CD4-positive, alpha-beta T cell treated with Interleukin-21 for 1 hour (primary cell): ENCODE results near the gene TCHH.
A peak's percentile ranks its signal among the peaks of the same experiment; 100 is the strongest.
"Not testable (repeated sequence)": the region's sequence is repeated elsewhere in the genome, so short reads cannot be mapped to it uniquely, and the experiment has no call there.

Experiments
- DNase-seq: peaks from one replicate; pipeline ENCODE4 v3.0.0-alpha.2; 2020

TCHH gene

DNA sequence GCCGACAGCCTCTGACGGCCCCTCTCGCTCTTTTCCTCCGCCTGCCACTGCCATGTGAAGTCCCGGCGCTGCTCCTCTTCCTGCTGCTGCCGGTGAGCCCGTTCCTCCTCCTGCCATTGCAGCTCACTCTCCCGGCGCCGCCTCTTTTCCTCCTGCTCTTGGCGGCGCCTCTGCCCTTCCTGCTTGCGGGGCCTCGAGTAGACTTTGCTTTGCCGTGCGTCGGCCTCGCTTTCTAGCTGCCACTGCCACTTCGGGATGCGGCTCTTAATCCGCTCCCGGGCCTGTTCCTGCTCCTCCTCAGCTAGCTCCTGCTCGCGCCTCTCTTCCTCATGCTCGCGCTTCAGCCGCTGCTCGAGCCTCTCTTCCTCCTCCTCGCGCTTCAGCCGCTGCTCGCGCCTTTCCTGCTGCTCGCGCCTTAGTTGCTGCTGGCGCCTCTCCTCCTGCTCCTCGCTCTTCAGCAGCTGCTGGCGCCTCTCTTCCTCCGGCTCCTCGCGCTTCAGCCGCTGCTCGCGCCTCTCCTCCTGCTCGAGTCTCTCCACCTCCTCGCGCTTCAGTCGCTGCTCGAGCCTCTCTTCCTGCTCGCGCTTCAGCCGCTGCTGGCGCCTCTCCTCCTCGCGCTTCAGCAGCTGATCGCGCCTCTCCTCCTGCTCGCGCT lies 4.3 kb downstream of the TCHH start:
- peak; percentile 6 for DNase-seq

DNA sequence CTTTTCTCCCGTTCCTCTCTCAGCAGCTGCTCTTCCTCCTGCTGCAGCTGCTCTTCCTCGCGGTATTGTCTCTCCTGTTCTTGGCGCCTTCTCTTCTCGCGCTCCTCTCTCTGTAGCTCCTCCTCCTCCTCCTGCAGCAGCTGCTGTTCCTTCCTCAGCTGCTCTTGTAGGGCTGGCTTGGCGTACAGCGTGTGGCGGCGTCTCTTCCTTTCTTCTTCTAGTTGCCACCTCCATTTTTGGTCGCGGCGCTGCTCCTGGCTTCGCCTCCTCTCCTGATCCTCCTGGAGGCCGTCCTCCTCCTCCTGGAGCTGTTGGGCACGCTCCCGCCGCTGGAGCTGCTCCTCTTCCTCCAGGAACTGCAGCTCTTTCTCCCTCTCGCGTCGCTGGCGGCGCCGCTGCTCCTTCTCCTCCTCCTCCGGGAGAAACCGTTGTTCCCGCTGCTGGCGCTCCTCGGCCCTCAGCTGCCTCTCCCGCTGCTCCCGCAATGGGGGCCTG lies 4.8 kb downstream of the TCHH start:
- DNase-seq: peak; percentile 18

DNA sequence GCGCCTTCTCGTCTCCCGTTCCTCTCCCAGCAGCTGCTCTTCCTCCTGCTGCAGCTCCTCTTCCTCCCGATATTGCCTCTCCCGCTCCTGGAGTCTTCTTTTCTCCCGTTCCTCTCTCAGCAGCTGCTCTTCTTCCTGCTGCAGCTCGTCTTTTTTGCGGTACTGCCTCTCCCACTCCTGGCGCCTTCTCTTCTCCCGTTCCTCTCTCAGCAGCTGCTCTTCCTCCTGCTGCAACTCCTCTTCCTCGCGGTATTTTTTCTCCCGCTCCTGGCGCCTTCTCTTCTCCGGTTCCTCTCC lies 5.3 kb downstream of the TCHH start:
- no peak for DNase-seq

DNA sequence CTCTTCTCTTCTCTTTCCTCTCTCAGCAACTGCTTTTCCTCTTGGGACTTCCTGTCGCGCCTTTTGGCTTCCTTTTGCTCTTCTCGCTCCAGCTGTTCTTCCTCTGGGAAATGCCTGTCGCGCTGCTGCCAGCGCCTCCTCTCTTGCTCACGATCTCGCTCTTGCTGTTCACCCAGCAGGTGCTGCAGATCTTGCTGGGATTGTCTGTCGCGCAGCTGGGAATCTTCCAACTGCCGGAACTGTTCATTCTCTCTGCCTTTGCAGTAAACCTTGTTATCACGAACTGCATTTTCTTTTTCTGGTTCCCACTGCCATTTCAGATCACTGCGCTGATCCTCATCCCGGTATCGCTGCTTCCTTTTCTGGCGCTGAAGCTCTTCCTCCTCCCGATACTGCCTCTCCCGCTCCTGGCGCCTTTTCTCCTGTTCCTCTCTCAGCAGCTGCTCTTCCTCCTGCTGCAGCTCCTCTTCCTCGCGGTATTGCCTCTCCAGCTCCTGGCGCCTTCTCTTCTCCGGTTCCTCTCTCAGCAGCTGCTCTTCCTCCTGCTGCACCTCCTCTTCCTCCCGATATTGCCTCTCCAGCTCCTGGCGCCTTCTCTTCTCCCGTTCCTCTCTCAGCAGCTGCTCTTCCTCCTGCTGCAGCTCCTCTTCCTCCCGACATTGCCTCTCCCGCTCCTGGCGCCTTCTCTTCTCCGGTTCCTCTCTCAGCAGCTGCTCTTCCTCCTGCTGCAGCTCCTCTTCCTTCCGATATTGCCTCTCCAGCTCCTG lies 5.8 kb downstream of the TCHH start:
- no peak for DNase-seq

DNA sequence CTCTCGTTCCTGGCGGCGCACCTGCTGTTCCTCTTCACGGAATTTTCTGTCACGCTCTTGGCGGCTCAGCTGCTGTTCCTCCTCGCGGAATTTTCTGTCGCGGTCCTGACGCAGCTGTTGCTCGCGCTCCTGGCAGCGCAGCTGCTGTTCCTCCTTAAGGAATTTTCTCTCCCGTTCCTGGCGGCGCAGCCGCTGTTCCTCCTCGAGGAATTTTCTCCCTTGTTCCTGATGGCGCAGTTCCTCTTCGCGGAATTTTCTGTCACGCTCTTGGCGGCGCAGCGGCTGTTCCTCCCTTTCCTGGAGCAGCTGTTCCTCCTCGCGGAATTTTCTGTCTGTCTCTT lies 6.4 kb downstream of the TCHH start:
- no peak for DNase-seq

DNA sequence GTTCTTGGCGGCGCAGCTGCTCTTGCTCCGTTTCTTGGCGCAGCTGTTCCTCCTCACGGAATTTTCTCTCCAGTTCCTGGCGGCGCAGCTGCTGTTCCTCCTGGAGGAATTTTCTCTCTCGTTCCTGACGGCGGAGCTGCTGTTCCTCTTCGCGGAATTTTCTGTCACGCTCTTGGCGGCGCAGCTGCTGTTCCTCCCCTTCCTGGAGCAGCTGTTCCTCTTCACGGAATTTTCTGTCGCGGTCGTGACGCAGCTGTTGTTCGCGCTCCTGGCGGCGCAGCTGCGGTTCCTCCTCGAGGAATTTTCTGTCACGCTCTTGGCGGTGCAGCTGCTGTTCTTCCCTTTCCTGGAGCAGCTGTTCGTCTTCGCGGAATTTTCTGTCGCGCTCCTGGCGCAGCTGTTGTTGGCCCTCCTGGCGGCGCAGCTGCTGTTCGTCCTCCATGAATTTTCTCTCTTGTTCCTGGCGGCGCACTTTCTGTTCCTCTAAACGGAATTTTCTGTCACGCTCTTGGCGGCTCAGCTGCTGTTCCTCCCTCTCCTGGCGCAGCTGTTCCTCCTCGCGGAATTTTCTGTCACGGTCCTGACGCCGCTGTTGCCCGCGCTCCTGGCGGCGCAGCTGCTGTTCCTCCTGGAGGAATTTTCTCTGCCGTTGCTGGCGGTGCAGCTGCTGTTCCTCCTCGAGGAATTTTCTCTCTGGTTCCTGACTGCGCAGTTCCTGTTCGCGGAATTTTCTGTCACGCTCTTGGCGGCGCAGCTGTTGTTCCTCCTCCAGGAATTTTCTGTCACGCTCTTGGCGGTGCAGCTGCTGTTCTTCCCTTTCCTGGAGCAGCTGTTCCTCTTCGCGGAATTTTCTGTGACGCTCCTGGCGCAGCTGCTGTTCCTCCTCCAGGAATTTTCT lies 7.0 kb downstream of the TCHH start:
- DNase-seq: no peak

DNA sequence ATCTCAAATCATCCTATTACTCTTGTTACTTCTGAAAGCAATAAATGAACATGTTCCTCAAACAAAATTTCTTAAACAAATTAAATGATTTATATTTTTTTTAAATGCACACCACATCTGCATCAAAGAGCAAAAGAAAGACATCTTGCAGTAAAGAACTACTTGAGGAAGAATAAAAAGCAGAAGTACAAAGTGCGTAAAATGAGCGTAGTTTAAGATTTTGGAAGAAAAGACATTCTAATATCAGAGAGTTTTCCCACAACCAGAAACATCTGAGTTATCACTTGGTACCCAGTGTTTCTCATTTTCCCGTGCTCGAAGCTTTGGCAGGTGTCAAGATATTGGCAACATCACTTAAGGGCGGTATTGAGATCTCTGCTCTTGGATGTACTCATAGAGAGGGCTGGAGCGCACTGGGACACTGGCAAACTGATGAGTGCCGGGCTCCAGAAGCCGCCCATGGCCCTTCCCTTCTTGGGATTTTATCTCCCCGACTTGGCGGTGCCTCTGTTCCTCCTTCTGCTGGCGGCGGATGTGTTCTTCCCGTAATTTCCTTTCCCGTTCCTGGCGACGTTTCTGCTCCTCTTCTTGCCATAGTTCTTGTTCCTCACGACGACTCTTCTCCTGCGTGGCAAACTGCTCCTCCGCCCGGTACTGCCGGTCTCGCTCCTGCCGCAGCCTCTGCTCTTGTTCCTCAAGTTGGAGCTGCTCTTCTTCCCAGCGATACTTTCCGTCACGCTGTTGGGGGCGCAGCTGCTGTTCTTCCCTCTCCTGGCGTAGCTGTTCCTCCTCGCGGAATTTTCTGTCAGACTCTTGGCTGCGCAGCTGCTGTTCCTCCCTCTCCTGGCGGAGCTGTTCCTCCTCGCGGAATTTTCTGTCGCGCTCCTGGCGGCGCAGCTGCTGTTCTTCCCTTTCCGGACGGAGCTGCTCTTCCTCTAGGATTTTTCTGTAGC lies 7.9 kb downstream of the TCHH start:
- no peak for DNase-seq

DNA sequence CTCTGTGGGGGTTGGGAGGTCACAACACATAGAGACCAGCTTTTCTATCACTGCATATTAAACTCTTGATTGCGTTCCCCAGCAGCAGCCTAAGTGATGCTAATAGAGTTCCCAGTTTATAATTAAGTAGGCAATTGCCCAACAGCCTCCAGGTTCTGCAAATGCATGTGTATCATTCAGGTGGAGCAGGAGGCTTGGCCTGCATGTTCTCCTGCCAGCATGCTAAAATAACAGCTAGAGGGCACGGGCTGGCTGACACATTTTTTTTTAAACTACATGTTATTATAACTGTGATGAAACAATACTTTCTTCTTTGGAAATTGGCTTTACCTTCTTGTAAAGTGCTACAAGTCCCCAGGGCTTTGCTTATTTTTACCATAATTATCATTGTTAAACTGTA lies 10.4 kb downstream of the TCHH start:
- no peak for DNase-seq

DNA sequence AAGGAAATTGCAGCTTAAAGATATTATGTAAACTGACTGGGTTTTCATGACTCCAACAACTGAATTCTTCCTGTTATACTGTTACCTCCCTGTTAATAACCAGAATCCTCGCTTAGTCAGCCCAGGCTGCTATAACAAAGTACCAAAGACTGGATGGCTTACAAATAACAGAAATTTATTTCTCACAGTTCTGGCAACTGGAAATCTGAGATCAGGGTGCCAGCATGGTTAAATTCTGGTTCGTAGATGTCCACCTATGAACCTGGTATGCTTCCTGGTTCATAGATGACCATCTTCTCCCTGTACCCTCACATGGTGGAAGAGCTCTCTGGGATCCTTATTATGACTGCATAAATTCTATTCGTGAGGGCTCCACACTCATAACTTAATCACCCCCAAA lies 18.3 kb downstream of the TCHH start:
- DNase-seq: no peak

DNA sequence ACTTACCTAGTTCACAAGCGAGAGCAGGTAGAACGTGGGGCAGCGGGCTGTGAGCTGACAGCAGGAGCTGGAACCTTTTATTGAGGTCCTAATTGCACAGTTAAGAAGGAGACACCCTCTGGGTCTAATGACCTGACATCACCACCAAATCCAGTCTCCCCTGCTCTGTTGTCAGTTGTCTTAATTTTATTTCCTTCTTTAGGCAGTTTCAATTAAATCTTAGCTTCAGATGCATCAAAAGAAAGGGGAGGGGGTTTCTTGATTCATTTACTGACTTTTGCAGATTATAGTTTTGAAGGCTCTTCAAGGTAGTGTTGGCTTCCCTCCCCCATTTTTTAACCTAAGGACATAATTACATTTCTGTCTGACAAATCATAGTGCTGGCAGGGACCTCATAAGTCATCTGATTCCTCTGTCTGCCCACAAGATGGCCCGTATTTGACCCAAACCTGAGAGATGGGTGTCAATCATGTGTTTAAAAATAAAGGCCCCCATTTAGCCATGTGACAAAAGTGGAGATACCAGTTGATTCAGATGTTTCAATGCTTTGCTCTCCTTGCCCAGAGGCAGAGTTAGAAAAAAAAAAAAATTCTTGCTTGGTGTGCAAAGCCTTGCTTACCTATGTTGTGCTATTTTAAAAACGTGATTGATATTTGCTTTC lies 26.1 kb downstream of the TCHH start, which contains the start of gene TCHHL1:
Gene TCHHL1 (minus strand): TSS at position 51 of the 661 bp plus-strand sequence. CDS start 921 bp downstream, outside the sequence.
- no peak for DNase-seq

DNA sequence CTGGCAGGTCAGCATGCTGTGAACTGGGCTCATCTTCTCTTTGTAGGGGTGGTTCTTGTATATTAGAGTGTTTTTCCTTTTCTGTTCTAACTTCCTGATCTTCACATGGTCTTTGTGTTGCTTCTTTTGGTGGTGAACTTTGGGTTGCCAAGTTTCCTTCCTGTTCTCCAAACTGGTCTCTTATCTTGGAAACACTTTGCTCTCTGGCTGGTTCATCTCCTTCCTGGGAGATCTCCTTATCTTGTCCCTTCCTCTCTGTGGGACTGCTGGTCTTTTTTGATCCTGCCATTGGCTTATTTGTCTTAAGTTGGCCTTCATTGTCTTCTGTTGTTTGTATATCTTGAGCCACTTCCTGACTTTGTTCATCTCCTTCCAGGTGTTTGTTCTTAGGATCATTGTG lies 28.5 kb downstream of the TCHH start:
- DNase-seq: no peak

DNA sequence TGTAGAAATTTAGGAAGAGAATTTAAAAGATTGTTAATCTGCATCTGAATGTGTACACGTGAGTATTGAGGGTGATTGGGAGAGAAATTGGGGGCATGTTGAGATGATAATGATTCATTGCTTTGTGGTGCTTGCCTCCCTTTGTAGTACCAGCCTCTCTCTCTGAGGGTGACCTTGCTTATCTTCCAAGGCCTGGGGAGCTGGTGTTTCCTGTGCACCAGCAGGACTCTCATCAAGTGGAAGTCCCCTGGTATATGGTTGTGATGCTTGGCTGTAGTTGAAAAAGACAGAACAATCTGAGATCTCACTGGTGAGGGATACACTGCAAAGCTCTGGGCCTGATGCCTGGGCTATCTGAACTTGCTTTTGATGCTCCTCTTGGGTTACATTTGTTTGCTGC lies 30.4 kb downstream of the TCHH start:
- no peak for DNase-seq

DNA sequence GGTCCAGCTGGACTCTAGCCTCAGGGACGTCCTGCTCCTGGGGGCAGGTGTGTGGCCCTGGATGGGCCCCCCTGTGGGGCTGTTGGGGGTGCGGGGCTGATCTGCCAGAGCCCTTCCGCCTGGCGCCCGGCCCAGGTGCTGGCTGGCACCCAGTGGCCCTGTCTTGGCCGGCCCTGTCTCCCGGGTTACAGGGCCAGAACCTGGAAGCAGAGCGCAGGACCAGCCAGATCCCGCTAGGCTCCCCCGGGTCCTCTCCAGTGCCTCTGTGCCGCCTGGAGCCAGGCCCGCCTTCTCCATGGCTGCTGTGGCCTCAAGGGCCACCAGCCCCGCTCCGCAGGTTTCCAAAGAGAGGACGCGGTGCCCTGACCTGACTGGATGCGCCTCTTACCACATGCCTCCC lies 34.2 kb downstream of the TCHH start:
- DNase-seq: not testable (repeated sequence)

DNA sequence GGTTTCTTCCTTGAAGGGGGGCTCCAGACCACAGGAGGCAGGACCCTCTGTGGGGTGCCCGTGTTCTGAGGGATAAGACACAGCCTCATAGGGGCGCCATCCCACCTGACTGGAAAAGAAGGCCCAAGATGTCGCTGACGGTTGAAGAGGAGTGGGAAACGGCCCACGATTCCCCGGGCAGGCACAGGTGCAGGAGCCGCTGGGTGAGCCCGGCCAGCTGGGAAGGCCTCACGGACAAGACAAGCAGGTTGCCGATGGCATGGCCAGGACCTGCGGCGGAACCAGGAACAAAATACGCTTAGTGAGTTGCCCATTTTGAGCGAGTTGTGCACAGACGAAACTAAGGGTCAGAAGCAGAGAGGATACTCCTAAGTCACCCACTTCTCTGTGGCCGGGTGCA lies 34.8 kb downstream of the TCHH start:
- DNase-seq: not testable (repeated sequence)

DNA sequence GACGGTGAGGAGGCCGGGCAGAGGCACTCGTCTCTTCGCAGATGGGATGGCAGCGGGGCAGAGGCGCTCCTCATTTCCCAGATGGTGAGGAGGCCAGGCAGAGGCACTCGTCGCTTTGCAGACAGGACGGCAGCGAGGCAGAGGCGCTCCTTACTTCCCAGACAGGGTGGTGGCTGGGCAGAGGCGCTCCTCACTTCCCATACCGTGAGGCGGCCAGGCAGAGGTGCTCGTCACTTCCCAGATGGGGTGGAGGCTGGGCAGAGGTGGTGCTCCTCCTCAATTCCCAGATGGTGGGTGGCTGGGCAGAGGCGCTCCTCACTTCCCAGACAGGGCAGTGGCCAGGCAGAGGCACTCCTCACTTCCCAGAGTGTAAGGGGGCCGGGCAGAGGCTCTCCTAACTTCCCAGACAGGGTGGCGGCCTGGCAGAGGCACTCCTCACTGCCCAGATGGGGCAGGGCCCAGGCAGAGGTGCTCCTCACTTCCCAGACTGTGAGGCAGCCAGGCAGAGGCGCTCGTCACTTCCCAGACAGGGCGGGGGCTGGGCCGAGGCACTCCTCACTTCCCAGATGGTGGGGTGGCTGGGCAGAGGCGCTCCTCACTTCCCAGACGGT lies 36.3 kb downstream of the TCHH start:
- no peak for DNase-seq

DNA sequence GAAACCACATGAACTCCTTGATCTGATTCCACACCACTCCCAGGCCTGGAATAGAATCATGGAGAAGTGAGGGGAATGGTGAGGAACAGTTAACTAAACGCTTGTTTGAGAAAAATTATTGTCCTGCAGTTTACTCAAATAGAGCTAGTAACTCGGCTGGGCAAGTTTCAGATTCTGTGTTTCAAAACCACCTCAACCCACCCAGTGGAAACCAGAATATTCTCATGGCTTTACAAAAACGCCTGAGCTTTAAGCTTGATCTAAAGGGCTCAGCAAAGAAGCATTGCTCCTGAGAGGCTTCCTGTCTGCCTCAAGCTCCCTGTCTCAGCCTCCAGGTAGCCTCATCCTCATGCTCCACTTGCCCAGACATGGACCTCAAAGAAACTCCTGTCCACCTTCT lies 42.9 kb downstream of the TCHH start:
- no peak for DNase-seq

DNA sequence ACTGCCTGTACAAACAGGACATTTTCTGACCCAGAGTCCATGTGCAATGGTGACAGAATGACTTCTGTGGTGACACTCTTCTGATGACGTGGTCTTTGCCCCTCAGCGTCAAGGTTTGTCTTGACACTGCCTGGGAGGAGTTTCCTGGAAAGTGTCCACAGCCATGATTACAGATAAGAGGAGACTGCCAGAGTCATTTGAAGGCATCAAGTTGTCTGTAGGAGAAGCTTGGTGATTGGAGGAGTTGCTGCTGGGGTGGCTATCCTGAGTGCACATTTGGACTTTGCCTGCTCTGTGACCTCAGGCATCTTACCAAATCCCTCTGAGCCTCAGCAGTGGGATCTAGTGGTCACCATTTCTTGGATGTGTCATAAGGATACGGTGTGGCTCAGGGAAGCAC lies 44.1 kb downstream of the TCHH start:
- no peak for DNase-seq

DNA sequence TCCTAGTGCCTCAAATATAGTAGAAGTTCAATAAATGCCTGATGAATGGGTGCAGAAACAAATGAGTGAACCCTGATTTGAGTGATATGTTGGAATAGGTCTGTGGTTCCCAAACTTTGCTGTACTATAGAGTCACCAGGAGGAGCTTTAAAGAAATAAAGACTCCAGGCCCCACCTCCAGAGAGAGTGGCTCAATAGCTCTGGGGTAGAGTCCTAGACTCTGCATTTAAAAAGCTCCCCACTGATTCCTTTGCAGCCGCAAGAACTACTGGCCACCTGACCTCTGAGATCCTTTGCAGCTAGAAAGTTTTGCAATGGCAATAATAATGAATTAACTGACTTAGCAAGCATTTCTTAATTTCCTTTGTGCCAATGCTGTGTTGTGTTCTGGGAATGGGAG lies 47.3 kb downstream of the TCHH start:
- no peak for DNase-seq

DNA sequence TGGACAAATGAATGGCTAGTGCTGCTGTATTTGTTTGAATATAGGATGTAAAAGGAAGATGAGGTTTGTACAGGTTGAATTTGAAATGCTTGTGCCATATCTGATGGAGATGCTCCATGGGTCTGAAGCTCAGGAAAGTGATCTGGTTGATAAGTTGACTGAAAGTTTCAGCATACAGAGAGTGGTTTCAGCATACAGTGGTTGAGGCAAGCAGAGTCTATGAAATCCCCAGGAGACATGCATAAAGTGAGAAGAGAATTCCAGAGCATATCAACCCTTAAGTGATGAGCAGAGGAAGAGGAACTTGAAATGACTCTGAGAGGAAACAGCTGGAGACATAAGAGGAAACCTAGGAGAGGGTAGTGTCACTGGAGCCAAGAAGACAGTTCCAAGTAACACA lies 48.1 kb downstream of the TCHH start:
- DNase-seq: no peak

DNA sequence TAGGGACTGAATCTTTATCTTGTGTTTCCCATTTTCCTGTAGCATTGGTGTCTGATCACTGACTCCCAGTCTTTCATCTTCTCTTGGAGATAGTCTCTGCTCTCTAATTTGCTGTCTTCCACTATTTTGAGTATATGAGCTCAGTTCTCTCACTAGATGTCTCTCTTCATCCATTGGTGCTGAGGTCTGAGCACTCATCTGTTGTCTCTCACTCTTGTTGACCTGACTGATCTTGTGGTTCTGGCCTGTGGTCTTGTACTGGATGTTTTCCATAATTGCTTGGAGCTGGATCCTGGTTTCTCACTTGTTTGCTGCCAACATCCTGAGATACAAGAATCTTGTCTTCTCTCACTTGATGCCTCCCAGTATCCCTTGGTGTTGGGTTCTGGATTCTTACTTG lies 53.3 kb downstream of the TCHH start:
- no peak for DNase-seq
